Measurements from ENCODE around the gene NKD2. TPM values are rescaled to one million over a fixed set of nuclear protein-coding genes. Genes with fewer than 3 reads are reported as not detected.
"Not testable (repeated sequence)": the region's sequence is repeated elsewhere in the genome, so short reads cannot be mapped to it uniquely, and the experiment has no call there.

NKD2 gene
- total RNA-seq, 1 donor, result under 0.01 TPM

DNA sequence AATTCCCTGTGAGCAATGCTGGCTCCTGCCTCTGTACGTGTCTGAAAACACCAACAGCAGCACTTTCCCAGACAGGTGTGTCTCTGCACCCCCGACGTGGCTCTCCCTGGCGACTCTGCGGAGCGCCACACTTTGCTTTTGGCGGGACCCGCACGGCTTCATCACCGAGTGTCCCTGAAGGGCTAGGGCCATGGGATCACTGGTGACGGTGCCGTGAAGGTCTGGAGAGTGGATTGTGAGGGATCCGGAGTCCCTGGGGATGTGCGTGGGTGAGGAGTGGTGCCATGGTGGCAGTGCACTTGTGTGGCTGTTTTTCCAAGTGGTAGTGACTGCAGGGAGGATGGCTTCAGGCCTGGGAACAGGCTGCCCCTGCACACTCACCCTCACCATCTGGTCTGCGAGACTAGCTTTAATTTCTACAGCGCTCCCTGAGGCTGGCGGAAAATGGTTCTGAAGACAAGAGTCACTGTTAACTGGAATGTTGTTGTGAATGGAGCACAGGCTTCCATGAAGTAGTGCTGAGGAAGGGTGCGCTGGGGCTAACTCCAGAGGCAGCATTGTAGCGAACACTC is 3.2 kb downstream of the NKD2 start:
- DNase-seq (ENCODE audit: low read depth in 2 of 3, low spot score in 2 of 3), result no peak

DNA sequence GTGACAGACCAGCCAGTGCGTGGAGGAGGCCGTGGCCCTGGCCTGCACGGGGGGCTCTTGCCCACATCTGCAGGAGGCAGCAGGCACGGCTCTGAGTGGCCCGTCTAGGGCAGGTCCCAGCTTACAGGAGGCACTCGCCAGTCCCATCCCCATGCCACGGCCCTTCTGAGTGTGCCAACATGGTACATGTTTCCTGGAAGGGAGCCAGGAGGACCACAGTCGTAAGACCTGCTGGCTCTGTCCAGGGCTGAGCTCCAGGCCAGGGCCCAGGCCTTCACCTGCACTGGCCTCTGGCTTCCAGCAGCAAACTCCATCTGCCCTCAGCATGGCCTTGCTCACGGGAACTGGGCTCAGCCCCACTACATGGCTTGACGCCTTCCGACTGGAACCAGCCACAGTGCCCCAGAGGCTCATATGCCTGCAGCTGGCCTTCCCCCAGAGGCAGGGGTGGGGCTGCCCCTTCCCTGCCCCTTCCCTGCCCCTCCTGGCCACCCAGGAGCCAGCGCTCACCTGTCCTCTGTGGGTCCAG is 3.8 kb downstream of the NKD2 start:
- DNase-seq (ENCODE audit: low read depth in 2 of 3, low spot score in 2 of 3), result no peak

DNA sequence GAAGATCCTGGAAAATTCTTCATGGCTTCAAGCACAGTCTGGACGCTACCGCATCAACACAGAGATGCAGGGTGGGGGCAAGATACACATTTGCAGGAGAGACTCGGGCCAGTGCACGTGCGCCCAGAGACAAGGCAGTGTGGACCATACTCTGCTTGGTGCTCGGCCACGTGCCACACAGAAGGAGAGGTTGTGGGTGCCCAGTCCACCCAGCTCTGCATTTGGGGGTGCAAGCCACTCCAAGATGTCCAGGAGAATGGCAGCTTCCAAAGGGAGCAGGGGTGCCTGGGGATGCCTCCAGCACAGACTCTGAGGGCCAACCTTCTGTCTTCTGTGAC is 4.3 kb downstream of the NKD2 start:
- DNase-seq (ENCODE audit: low read depth in 2 of 3, low spot score in 2 of 3), result no peak

DNA sequence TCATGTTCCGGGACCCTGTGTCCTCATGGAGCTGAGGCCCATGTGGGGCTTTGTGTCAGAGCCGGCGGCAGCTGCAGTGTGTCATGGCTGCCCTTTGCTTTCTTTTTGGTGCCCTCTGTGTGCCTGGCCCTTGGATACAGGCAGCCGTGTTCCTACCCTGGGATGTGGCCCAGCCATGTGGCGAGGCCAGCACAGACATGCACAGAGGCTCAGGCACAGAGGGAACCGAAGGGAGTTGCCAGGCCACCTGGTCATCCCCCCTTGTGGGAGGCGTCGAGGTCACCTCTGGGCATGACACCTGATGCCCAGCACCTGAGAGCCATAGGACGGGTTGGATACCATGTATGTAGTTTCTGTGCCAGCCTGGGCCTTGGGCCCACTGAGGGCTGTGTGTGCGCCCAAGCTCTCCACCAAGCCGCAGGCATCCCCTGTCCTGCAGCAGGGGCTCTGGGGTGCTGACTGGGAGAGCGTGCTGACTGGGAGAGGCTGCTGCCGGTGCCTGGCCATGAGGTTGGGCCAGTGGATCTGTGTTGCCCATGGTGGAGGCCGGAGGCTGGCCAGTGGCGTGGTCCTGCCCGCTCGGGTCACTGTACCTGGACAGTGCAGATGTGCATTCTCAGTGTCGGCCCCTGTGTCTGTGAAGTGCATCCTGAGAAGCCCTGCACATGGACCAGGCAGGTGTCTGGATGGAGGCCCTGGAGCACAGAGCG is 4.8 kb downstream of the NKD2 start:
- DNase-seq (ENCODE audit: low read depth in 2 of 3, low spot score in 2 of 3), result no peak

DNA sequence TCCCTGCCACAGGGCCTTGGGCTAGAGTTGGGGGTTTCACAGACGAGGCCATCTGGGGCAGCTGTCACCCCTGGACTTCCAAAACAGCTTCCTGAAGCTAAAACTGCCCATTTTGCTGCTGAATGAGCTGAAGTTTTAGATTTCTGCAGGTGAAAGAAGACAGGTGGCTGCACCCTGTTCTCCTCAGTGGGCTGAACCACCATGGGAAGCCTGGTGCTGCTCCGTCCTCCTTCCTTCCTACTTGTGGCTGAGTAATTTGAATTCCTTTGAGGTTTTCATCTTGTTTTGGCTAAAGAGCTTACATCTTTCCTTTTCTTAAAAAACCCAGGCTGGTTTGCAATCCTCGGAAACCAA is 5.3 kb downstream of the NKD2 start:
- DNase-seq (ENCODE audit: low read depth in 2 of 3, low spot score in 2 of 3), result no peak

DNA sequence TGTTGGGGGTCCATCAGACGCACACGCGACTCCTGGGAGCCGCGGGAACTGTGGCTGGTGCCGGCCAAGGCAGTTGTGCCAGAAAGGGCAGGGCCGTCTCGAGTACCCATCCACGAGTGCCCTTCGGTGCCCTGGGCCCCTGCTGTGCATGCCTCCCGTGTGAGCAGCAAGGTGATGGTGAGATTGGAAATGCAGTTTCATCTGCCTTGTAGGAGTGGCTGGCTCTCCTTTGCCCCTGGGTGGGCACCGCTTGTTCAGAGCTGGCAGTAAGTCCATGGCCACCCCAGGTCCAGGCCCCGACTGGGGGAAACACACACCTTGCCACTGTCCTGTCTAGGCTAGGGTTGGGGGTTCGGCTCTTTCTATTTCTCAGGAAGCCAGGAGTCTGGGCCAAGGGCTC is 5.7 kb downstream of the NKD2 start:
- DNase-seq (ENCODE audit: low read depth in 2 of 3, low spot score in 2 of 3), result no peak

DNA sequence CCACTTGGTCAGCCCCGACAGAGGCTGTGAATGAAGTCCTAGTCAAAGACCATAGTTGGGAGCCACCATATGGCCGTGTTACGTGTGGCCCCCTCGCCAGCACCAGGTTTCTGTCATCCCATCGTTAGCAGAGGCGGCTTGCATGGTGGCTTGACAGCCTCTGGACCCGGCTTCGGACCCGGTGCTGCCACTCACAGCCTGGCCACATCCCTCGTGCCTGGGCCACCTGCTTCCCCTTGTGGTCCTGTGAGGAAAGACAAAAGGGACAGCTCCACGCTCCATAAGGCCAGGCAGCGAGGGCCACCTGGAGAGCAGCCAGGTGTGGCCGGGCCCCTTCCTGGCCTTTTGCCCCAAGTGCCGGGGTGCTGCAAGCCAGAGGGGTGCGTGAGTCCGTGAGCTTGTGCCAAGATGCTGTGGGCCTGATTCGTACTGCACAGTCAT is 6.2 kb downstream of the NKD2 start:
- DNase-seq (ENCODE audit: low read depth in 2 of 3, low spot score in 2 of 3), result no peak

DNA sequence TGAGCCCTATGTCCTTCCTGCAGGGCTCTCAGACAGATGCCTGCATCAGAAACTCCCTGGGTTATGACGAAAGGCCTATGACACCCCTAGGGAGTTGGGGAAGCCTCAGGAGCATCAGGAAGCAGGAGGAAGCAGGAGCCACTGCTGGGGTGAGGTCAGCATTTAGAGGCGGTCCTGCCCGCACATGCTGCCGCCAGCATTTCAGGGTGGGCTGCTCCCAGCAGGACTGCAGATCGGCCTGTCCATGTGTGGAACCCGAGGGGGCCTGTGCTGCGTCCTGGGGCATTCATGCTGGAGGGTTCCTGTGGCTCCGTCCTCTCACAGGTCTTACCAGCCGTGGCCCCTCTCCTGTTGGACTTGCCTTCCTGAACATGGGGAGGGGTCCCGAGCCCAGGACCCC is 6.9 kb downstream of the NKD2 start:
- no peak for DNase-seq (ENCODE audit: low read depth in 2 of 3, low spot score in 2 of 3)

DNA sequence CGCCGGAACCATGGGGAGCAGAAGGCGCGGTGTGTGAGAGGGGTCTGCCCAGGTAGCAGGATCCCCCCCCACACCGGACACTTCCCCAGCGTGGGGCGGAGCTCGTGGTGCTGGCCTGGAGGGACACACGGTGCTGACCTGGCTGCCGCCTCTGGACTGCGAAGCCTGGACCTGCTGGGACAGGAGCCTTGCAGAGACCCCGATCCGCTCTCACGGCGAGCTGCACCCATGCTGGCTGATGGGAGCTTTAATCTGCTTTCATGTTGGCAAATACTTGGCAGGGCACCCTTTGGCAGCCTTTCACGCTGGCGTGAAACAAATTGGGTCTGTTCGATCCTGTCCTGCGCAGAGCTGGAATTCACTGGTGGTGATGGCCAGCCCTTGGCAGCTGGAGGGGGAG is 7.4 kb downstream of the NKD2 start:
- no peak for DNase-seq (ENCODE audit: low read depth in 2 of 3, low spot score in 2 of 3)

DNA sequence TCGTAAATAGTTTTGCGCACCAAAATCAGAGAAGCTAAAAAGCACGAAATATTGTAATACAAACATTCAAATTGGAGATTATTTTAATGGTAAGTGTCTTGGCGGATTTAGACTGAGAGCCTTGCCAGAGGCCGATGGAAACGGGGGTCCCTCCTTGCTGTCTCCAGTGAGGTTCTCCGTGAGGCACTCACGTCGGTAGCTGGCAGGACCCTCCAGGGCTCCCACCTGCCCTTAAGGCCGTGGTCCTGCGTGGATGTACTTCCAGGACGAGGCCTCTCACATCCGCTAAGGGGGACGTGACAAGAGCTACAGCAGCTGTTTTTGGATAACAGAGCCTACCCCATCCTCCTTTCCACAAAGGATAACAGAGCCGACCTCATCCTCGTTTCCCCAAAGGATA is 7.9 kb downstream of the NKD2 start:
- DNase-seq (ENCODE audit: low read depth in 2 of 3, low spot score in 2 of 3), result no peak

DNA sequence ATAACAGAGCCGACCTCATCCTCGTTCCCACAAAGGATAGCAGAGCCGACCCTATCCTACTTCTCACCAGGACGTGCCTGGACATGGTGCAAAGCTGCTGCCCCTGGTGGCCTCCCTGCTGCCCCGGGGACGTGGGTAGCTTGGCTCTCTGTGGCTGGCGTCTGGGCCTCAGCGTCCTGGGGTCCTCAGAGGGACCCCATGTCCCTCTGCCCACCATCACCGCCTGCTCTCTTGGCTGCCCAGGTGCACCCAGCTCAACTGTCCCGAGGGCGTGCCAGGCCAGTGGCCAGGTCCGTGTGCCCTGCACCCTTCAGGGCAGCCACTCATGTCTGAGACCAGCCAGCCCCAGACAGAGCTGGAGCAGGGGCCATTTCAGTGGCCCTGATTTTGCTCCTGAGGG is 8.5 kb downstream of the NKD2 start:
- DNase-seq (ENCODE audit: low read depth in 2 of 3, low spot score in 2 of 3), result no peak

DNA sequence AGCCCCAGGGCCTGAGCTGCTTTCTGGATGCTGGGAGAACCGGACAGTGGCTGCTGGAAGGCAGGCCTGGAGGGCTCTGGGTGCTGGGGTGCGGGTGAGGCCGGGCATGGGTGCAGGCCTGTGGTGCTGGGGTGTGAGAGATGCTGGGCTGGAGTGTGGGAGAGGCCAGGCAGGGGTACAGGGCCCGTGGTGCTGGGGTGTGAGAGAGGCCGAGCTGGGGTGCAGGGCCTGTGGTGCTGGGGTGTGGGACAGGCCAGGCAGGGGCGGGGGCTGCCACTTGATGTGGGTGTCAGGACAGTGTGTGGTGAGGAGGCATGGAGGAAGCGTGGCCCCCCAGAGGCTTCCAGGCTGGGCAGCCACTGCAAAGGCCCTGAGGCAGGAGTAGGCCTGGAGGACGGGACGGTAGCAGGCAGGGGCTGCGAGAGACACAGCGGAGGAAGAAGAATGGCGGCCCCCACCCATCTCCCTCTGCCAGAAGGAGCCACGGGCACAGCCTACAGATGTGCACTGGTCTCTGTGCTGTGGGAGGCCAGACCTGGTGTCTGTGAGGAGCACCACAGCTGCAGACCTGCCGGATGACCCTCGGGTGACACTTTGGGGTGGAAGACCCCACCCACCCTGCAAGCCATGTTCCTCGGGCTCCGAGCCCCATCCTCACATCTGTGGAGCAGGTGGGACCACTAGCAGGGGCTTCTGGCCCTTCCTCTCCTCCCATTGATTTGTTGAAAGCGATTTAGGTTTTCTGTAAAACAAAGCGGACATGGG is 9.3 kb downstream of the NKD2 start:
- DNase-seq (ENCODE audit: low read depth in 2 of 3, low spot score in 2 of 3), result no peak

DNA sequence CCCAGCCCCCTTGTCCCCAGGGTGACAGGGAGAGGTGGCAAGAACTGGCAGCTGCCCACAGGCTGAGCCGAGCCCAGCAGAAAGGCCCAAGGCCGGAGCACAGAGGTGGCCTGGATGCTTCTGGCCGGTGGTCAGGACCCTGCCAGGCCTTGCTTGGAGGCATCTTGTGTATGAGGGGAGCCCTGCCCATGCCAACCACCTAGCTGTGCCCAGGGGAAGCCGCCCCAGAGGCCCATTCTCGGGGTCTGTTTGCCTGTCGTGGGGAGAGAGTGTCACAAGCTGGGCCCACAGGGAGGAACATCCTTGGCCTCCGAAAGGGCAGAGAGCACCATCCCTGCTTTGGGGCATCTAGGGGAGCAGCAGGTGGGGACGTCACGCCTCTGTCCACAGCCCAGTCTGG is 10.0 kb downstream of the NKD2 start:
- DNase-seq (ENCODE audit: low read depth in 2 of 3, low spot score in 2 of 3), result no peak

DNA sequence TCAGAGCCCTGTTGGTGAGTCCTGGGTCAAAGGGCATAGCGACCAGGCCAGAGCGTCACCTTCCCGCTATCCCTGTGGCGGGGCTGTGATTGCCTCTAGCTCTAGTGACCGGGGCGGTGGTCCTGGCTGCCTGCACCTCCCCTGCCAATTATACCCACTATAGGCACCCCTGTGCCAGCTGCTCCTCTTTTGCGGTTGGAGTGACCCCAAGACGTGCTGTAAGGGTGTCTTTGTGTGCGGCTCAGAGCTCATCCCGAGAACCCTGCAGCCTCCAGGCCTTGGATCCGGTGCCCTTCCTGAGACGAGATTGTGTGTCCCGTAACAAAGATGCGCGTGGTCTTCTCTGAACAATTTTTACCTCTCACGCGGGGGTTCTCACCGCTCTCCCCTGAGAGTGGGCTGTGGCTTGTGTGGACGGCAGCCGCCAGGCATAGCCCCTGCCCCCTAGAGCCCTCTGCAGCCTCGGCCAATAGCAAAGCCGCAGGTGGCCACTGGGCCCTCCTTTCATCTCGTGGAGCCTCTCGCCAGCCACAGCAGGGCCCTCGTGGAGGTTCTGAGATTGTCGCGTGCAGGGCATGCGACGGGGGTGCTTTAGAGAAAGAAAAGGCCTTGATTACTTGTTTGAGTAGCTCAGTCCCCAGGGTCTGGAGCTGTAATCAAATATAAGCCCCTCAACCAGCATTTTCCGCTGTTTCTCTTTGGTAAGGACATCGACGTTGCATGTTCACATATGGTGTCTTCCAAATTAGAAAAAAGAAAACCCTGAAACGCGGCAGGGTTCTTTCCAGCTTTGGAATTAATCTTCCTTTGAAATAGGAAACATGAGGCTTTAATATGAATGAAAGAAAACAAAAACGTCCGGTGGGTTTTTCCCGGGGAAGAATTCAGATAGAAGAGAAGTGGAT is 10.7 kb downstream of the NKD2 start:
- DNase-seq (ENCODE audit: low read depth in 2 of 3, low spot score in 2 of 3), result no peak

DNA sequence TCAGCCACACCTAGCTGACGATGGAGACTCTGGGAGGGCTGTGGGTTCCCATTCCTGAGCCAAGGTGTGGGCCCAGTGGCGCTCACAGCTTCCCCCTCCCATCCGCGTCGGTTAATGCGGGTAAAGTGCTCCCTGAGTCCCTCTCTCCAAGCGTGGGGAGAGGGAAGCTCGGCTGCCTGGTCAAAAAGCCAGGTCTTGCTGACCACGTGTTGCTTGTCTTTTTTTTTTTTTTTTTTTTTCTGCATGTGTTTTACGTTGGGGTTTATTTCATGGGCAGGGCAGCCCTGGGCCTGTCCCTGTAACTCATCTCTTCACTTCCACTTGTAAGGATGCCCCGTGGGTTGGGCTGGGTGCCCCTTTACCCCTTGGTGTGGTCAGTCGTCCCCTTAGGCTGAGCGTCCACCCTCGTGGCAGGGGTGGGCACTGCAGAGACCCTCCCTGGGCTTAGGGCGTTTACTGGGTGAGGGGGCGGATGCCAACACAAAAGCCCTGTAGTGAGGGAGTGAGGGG is 11.9 kb downstream of the NKD2 start:
- no peak for DNase-seq (ENCODE audit: low read depth in 2 of 3, low spot score in 2 of 3)

DNA sequence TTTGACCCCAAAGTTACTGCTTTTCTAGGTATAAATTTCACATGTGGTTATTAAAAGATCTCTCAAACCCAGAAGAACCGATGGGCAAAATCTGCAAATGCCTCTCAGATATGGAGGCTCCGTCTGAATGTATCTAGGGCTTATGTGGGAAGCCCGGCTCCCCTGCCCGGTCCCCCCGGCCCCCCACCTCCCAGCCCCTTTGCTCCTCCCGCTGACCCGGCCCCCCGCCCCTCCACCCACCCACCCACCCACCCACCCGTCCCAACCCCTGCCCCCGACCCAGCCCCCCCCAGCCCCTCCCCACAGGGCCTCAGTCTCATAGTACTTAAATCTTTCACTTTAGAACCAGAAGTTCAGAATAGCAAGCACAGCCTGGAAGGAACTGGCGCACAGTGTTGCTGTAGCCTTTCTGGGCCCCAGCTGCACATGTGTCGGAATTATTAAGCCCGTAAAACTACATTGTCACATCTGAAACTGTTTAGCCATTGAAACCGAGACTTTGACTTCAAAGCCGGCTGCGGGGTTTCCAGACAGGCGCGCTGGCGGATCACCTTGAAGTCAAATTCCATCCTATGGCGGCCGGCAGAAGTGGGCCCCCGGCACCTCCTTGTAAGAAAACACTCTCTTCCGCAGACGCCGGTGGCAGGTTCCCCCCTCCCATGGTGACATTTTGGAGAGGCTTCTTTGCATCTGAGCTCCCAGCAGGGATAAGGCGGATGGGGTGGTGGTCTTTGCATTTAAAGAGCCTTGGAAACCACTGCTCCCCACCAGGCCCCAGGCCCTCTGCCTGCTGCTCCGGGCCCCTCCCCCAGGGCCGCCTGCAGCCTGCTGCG is 12.8 kb downstream of the NKD2 start:
- no peak for DNase-seq (ENCODE audit: low read depth in 2 of 3, low spot score in 2 of 3)

DNA sequence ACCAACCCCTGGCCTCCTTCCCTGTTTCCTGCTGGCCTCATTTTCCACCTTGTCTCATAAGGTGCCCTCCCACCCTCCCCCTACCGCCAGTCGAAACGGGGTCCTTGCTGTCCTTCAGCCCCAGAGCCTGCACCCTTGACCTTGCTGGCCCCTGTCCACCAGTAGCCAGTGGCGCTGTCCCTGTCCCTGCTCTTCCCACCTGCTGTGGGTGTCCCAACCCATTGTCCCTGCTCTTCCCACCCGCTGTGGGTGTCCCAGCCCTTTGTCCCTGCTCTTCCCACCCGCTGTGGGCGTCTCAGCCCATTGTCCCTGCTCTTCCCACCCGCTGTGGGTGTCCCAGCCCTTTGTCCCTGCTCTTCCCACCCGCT is 13.4 kb downstream of the NKD2 start:
- not testable (repeated sequence) for DNase-seq (ENCODE audit: low read depth in 2 of 3, low spot score in 2 of 3)

DNA sequence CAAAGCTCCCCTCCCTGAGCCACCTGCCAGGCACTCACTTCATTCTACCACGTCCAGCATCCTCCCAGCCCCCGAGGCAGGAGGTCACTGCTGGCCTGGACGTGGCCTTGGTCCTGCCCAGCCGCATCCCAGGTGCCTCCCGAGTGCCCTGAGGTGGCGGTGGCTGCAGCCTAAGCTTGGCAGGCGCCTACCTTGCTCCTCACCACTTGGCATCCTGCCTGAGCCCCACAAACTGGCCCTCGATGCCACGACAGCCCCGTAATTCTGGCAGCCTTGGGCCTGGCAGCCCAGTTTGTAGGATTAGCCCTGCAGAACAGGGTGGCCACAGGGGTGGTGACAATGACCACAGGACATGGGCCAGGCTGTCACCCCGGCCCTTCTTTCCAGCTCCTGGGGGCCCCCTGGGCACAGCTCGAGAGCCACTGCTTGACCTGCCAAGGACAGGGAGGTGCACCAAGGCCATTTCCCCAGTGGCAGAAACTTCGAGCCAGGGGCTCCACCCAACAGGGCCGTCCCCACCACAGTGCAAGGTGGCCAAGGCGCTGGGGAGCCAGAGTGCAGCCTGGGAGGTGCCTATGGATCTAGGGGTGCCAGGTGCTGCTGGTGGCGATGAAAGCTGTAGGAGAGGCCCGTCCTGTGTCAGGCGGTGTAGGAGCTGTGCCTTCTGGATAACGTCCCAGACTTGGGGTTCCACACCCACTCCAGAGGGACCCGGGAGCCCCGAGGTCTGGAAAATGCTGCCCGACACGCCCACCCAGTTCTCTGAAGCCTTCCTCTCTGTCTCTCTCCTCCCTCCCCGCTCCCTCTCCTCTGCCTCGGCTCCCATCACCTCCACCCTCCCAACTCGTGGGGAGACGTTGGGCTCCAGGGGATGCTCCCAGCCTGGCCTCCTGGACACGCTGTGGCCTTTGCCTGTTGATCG is 18.4 kb downstream of the NKD2 start:
- DNase-seq (ENCODE audit: low read depth in 2 of 3, low spot score in 2 of 3), result no peak
